Suppressor macrophage treated with lipopolysaccharide for 4 hours (primary cell): ENCODE results near the gene ASB17.
"Not testable (repeated sequence)": the region's sequence is repeated elsewhere in the genome, so short reads cannot be mapped to it uniquely, and the experiment has no call there.

Experiments used
- DNase-seq: peaks from one replicate; pipeline ENCODE4 v3.0.0-alpha.2; 2020

ASB17 gene, protein sequence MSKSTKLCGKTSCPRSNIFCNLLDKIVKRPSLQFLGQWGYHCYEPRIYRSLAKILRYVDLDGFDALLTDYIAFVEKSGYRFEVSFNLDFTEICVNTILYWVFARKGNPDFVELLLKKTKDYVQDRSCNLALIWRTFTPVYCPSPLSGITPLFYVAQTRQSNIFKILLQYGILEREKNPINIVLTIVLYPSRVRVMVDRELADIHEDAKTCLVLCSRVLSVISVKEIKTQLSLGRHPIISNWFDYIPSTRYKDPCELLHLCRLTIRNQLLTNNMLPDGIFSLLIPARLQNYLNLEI

GRCh38 chr1:75932304-75932703 lies at the start of gene ASB17:
Gene ASB17 (minus strand): TSS chr1:75932404. CDS start chr1:75932291, 113 bp downstream.
- DNase-seq, result no peak

GRCh38 chr1:75980972-75981897 lies 49.0 kb upstream of the ASB17 start:
- no peak for DNase-seq

- DNase-seq, result no peak
Measured at GRCh38 chr1:75970631-75971030, 38.4 kb upstream of the ASB17 start.

GRCh38 chr1:75969550-75969949 lies 37.3 kb upstream of the ASB17 start:
- peak; percentile 51 for DNase-seq

DNA sequence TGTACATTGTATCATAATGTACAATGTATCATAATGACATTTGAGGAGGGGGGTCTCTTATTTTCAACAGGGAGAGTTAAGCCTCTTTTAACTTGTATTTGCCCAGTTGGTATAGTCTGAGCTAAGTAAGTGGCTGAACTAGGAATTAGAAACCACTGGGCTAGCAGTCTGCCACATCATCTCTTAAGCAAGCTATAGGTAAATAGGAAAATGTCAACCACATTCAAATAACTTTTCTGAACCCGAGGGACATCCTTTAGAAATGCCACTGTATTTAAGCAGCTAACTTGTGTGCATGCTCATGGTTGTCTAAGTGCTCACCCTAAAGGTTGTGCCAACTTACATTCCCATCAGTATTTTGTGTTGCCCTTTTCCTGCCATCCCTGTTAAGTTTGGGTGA lies 35.5 kb upstream of the ASB17 start:
- DNase-seq, result no peak

- DNase-seq, result no peak
Measured at GRCh38 chr1:75964760-75965408, 32.7 kb upstream of the ASB17 start.

DNA sequence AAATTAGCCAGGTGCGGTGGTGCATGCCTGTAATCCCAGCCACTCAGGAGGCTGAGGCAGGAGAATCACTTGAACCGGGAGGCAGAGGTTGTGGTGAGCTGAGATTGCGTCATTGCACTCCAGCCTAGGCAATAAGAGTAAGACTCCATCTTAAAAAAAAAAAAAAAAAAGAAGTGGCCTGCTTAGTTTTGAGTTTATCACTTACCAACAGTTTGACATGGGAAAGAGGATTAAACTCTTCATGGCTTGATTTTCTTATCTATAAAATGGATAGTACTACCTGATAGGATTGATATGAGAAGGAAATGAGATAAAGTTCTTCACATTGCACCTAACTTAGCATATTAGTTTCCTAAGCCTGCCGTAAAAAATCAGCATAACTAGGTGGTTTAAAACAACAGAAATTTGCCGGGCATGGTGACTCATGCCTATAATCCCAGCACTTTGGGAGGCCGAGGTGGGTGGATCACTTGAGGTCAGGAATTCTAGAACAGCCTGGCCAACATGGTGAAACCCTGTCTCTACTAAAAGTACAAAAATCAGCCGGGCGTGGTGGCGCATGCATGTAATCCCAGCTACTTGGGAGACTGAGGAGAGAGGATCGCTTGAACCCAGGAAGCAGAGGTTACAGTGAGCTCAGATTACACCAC lies 32.0 kb upstream of the ASB17 start:
- not testable (repeated sequence) for DNase-seq

GRCh38 chr1:75954586-75954985 lies 22.4 kb upstream of the ASB17 start:
- no peak for DNase-seq

DNA sequence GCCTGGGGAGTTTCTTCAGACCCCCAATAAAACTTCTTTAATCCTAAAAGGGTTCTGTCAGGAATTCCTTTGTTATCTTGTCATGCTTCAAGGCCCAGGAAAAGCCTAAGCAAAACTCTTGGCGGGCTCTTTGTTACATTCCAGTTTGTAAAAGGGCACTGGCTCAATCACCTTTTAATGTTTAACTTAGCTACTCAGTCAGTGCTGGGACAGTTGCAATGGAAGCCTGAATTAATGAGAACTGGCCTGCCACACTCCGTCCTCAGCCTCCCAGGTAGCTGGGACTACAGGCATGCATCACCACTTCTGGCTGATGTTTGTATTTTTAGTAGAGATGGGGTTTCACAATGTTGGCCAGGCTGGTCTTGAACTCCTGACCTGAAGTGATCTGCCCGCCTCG lies 21.3 kb upstream of the ASB17 start:
- no peak for DNase-seq

GRCh38 chr1:75952016-75952415 lies 19.8 kb upstream of the ASB17 start:
- DNase-seq, result no peak

DNA sequence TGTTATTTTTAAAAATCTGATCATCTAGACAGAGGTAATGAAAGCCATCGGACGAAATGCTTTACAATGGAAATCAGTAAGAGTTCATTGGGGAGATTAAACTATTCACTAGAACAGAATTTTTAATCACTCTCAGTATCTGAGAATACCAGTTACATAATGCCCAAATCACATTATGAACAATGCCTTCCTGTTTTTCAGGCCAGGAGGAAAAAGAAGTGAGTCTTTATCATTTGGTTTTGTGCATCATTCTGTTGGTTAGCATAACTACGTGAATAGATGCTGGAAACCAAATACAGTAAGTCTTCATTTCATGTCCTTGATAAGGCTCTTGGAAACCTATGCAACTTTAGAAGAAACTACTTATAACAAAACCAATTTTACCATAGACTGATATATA lies 18.0 kb upstream of the ASB17 start:
- DNase-seq, result no peak

DNA sequence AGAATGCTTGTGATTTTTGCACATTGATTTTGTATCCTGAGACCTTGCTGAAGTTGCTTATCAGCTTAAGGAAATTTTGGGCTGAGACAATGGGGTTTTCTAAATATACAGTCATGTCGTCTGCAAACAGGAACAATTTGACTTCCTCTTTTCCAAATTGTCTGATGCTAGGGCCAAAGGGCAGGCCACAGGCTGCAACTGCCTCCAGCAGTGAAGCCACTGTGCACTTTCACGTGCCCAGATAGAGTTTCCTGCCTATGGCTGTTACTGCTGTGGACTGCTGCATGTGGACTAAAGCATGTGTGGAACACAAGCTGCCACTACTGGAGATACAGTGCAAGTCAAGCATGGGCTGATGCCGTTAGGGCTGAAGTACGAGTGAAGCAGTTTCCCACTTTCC lies 10.8 kb upstream of the ASB17 start:
- peak; percentile 28 for DNase-seq

DNA sequence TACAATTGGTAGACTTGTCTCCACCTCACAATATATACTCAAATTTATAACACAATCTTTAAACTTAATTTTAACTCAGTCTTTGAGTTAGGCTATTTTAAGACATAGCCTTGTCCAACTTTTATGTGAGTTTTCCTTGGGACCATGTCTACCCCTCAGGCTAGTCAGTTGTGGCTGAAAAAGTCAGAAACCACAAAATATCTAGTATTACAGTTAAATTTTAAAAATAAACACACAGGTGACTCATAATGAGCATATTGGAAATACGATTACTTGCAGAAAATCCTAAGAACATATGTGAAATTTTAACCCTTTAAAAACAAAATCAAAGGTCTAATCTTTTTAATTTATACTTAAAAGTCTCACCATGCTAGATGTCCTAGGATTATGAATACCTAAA lies 4.8 kb upstream of the ASB17 start:
- no peak for DNase-seq

GRCh38 chr1:75922698-75923097 lies 9.5 kb downstream of the ASB17 start:
- no peak for DNase-seq

GRCh38 chr1:75916834-75917233 lies 15.4 kb downstream of the ASB17 start:
- DNase-seq, result no peak

- peak; percentile 13 for DNase-seq
Measured at GRCh38 chr1:75908717-75909152, 23.5 kb downstream of the ASB17 start.

DNA sequence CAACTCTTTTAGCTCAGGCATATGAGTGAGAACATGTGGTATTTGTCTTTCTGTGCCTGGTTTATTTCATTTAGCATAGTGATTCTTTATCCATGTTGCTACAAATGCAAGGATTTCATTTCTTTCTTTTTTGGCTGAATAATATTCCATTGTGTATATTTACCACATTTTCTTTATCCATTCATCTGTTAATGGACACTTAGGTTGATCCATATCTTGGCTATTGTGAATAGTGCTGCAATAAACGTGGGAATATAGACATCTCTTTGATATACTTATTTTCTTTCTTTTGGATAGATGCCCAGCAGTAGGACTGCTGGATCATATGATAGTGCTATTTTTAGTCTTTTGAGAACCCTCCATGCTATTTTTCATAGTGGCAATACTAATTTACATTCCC lies 30.8 kb downstream of the ASB17 start:
- no peak for DNase-seq

- DNase-seq, result no peak
Measured at GRCh38 chr1:75884437-75884836, 47.8 kb downstream of the ASB17 start.

DNA sequence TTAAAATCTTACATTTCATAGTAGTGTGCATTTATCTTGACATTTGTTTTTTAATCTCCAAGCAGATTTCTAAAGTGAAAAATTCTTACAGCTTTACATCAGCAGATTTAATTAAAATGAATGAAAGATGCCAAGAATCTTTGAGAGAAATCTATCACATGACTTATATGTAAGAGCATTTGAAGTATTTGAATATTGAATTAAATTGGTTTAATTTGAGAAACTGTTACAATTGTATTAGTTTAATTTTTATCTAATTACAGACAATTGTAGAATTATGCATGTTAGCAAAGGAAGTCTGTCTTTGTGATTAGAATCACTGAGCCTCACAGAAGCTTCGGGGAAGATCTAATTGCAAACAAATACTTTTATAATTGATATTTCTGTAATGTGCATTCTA lies 52.2 kb downstream of the ASB17 start:
- DNase-seq, result no peak

GRCh38 chr1:75870951-75871350 lies 61.3 kb downstream of the ASB17 start:
- no peak for DNase-seq
